Measurements from ENCODE around the gene NRG3.

NRG3 gene

GRCh38 chr10:82192665-82193064 is 317.7 kb downstream of the NRG3 start:
- DNase-seq (ENCODE audit: insufficient read length, low spot score): no peak
- no peak for FAIRE-seq

GRCh38 chr10:82194419-82194818 is 319.4 kb downstream of the NRG3 start:
- DNase-seq (ENCODE audit: insufficient read length, low spot score): no peak
- FAIRE-seq: no peak
- no peak for TF ChIP-seq PAX5 (IDR thresholded peaks at IDR 0.05; ENCODE audit: insufficient read depth, low read length, severe bottlenecking)
- no peak for TF ChIP-seq TAF1 (IDR thresholded peaks at IDR 0.05; ENCODE audit: low read depth, low read length)
- TF ChIP-seq POU2F2 (IDR thresholded peaks at IDR 0.05; ENCODE audit: low read depth, low read length): no peak
- no peak for TF ChIP-seq POLR2A (IDR thresholded peaks at IDR 0.05; ENCODE audit: low read depth, low read length)
- no peak for TF ChIP-seq SPI1 (IDR thresholded peaks at IDR 0.05; ENCODE audit: low read depth, low read length)
- TF ChIP-seq POLR2AphosphoS5 (IDR thresholded peaks at IDR 0.05; ENCODE audit: low read depth, low read length): no peak

More at GRCh38 chr10:82192665-82193064, 317.7 kb downstream of the NRG3 start:
- TF ChIP-seq TAF1 (IDR thresholded peaks at IDR 0.05; ENCODE audit: low read depth, low read length) (no peak), POLR2AphosphoS5 (IDR thresholded peaks at IDR 0.05; ENCODE audit: low read depth, low read length) (no peak), POLR2A (IDR thresholded peaks at IDR 0.05; ENCODE audit: low read depth, low read length) (no peak), POU2F2 (IDR thresholded peaks at IDR 0.05; ENCODE audit: low read depth, low read length) (no peak), PAX5 (IDR thresholded peaks at IDR 0.05; ENCODE audit: insufficient read depth, low read length, severe bottlenecking) (no peak), SPI1 (IDR thresholded peaks at IDR 0.05; ENCODE audit: low read depth, low read length) (no peak)

GRCh38 chr10:82206831-82207230 is 331.8 kb downstream of the NRG3 start:
- no peak for TF ChIP-seq POLR2A (IDR thresholded peaks at IDR 0.05; ENCODE audit: low read depth, low read length)
- DNase-seq (ENCODE audit: insufficient read length, low spot score): no peak
- no peak for FAIRE-seq

GRCh38 chr10:82208726-82209125 is 333.7 kb downstream of the NRG3 start:
- TF ChIP-seq POLR2A (IDR thresholded peaks at IDR 0.05; ENCODE audit: low read depth, low read length) (no peak), POU2F2 (IDR thresholded peaks at IDR 0.05; ENCODE audit: low read depth, low read length) (no peak), SPI1 (IDR thresholded peaks at IDR 0.05; ENCODE audit: low read depth, low read length) (no peak), POLR2AphosphoS5 (IDR thresholded peaks at IDR 0.05; ENCODE audit: low read depth, low read length) (no peak), TAF1 (IDR thresholded peaks at IDR 0.05; ENCODE audit: low read depth, low read length) (no peak), PAX5 (IDR thresholded peaks at IDR 0.05; ENCODE audit: insufficient read depth, low read length, severe bottlenecking) (no peak)
- no peak for FAIRE-seq
- no peak for DNase-seq (ENCODE audit: insufficient read length, low spot score)

GRCh38 chr10:82210331-82210730 is 335.3 kb downstream of the NRG3 start:
- TF ChIP-seq POLR2A (IDR thresholded peaks at IDR 0.05; ENCODE audit: low read depth, low read length): no peak
- TF ChIP-seq POLR2AphosphoS5 (IDR thresholded peaks at IDR 0.05; ENCODE audit: low read depth, low read length): no peak
- no peak for TF ChIP-seq SPI1 (IDR thresholded peaks at IDR 0.05; ENCODE audit: low read depth, low read length)
- TF ChIP-seq PAX5 (IDR thresholded peaks at IDR 0.05; ENCODE audit: insufficient read depth, low read length, severe bottlenecking): no peak
- TF ChIP-seq TAF1 (IDR thresholded peaks at IDR 0.05; ENCODE audit: low read depth, low read length): no peak
- no peak for TF ChIP-seq POU2F2 (IDR thresholded peaks at IDR 0.05; ENCODE audit: low read depth, low read length)
- DNase-seq (ENCODE audit: insufficient read length, low spot score): no peak
- no peak for FAIRE-seq

GRCh38 chr10:82211346-82211745 is 336.4 kb downstream of the NRG3 start:
- DNase-seq (ENCODE audit: insufficient read length, low spot score) (no peak), FAIRE-seq (no peak)
- TF ChIP-seq POLR2AphosphoS5 (IDR thresholded peaks at IDR 0.05; ENCODE audit: low read depth, low read length) (no peak), PAX5 (IDR thresholded peaks at IDR 0.05; ENCODE audit: insufficient read depth, low read length, severe bottlenecking) (no peak), POU2F2 (IDR thresholded peaks at IDR 0.05; ENCODE audit: low read depth, low read length) (no peak), SPI1 (IDR thresholded peaks at IDR 0.05; ENCODE audit: low read depth, low read length) (no peak), TAF1 (IDR thresholded peaks at IDR 0.05; ENCODE audit: low read depth, low read length) (no peak), POLR2A (IDR thresholded peaks at IDR 0.05; ENCODE audit: low read depth, low read length) (no peak)

- TF ChIP-seq POU2F2 (IDR thresholded peaks at IDR 0.05; ENCODE audit: low read depth, low read length) (no peak), TAF1 (IDR thresholded peaks at IDR 0.05; ENCODE audit: low read depth, low read length) (no peak), POLR2AphosphoS5 (IDR thresholded peaks at IDR 0.05; ENCODE audit: low read depth, low read length) (no peak), POLR2A (IDR thresholded peaks at IDR 0.05; ENCODE audit: low read depth, low read length) (no peak), PAX5 (IDR thresholded peaks at IDR 0.05; ENCODE audit: insufficient read depth, low read length, severe bottlenecking) (no peak), SPI1 (IDR thresholded peaks at IDR 0.05; ENCODE audit: low read depth, low read length) (no peak)
- DNase-seq (ENCODE audit: insufficient read length, low spot score) (no peak), FAIRE-seq (no peak)
These were observed 337.8 kb downstream of the NRG3 start for GRCh38 chr10:82212753-82213152.

GRCh38 chr10:82213784-82214183 is 338.8 kb downstream of the NRG3 start:
- no peak for FAIRE-seq
- no peak for TF ChIP-seq PAX5 (IDR thresholded peaks at IDR 0.05; ENCODE audit: insufficient read depth, low read length, severe bottlenecking)
- TF ChIP-seq SPI1 (IDR thresholded peaks at IDR 0.05; ENCODE audit: low read depth, low read length): no peak
- TF ChIP-seq TAF1 (IDR thresholded peaks at IDR 0.05; ENCODE audit: low read depth, low read length): no peak
- TF ChIP-seq POU2F2 (IDR thresholded peaks at IDR 0.05; ENCODE audit: low read depth, low read length): no peak
- TF ChIP-seq POLR2A (IDR thresholded peaks at IDR 0.05; ENCODE audit: low read depth, low read length): no peak
- no peak for TF ChIP-seq POLR2AphosphoS5 (IDR thresholded peaks at IDR 0.05; ENCODE audit: low read depth, low read length)
- no peak for DNase-seq (ENCODE audit: insufficient read length, low spot score)

- FAIRE-seq: no peak
- no peak for TF ChIP-seq POLR2A (IDR thresholded peaks at IDR 0.05; ENCODE audit: low read depth, low read length)
These were observed 346.1 kb downstream of the NRG3 start for GRCh38 chr10:82221056-82221455.

GRCh38 chr10:82221601-82222149 is 346.7 kb downstream of the NRG3 start:
- TF ChIP-seq POLR2A (IDR thresholded peaks at IDR 0.05; ENCODE audit: low read depth, low read length): no peak
- no peak for TF ChIP-seq POLR2AphosphoS5 (IDR thresholded peaks at IDR 0.05; ENCODE audit: low read depth, low read length)
- TF ChIP-seq PAX5 (IDR thresholded peaks at IDR 0.05; ENCODE audit: insufficient read depth, low read length, severe bottlenecking): no peak
- TF ChIP-seq SPI1 (IDR thresholded peaks at IDR 0.05; ENCODE audit: low read depth, low read length): no peak
- TF ChIP-seq TAF1 (IDR thresholded peaks at IDR 0.05; ENCODE audit: low read depth, low read length): no peak
- no peak for TF ChIP-seq POU2F2 (IDR thresholded peaks at IDR 0.05; ENCODE audit: low read depth, low read length)
- DNase-seq (ENCODE audit: insufficient read length, low spot score) (no peak), FAIRE-seq (no peak)

More at GRCh38 chr10:82221056-82221455, 346.1 kb downstream of the NRG3 start:
- no peak for DNase-seq (ENCODE audit: insufficient read length, low spot score)

Measured in GM12891 (cell line).